ENCODE measurements around the gene SPATA2L.

The SPATA2L gene

GRCh38 chr16:89646906-89647305, 54.6 kb downstream of the SPATA2L start:
- Histone ChIP-seq H3K4me3 (no peak overlapping the region), H3K27ac (no peak overlapping the region)
- DNase-seq (ENCODE audit: low spot score), result no peak
- TF ChIP-seq CTCF (IDR thresholded peaks at IDR 0.05), result no peak
